Karpas-422 (cell line): ENCODE results near the gene SELENON. TPM values are rescaled to one million over a fixed set of nuclear protein-coding genes. Genes with fewer than 3 reads are reported as not detected.

Experiments used
- DNase-seq: peaks from one replicate; pipeline ENCODE4 v3.0.0-alpha.2; 2015
- H2AFZ ChIP-seq: fragments of 200-600 bp; sonication (generic); 2 replicates; pipeline ENCODE4 v1.6.1; 2014; ENCODE audit warnings: antibody characterized with exemption, low read length, mixed read lengths
- H3K27ac ChIP-seq: fragments of 200-600 bp; sonication (generic); 2 replicates; pipeline ENCODE4 v1.5.1; 2014; ENCODE audit warnings: mild to moderate bottlenecking, low read length, moderate library complexity
- H3K27me3 ChIP-seq: fragments of 200-600 bp; sonication (generic); 2 replicates; pipeline ENCODE4 v1.6.1; 2014; ENCODE audit warnings: low read length, mixed read lengths
- H3K36me3 ChIP-seq: fragments of 200-600 bp; sonication (generic); 2 replicates; pipeline ENCODE4 v1.6.1; 2014; ENCODE audit warnings: low read length, mixed read lengths; ENCODE audit not compliant: insufficient read depth
- H3K4me1 ChIP-seq: fragments of 200-600 bp; sonication (generic); 2 replicates; pipeline ENCODE4 v1.6.1; 2014; ENCODE audit warnings: mild to moderate bottlenecking, low read length, mixed read lengths
- H3K4me2 ChIP-seq: fragments of 200-600 bp; sonication (generic); 2 replicates; pipeline ENCODE4 v1.6.1; 2014; ENCODE audit warnings: low read length, low read depth, mild to moderate bottlenecking; ENCODE audit not compliant: poor library complexity, severe bottlenecking
- H3K4me3 ChIP-seq: fragments of 200-600 bp; sonication (generic); 2 replicates; pipeline ENCODE4 v1.5.1; 2014; ENCODE audit warnings: mild to moderate bottlenecking, antibody characterized with exemption, low read length, mixed read lengths
- H3K79me2 ChIP-seq: fragments of 200-600 bp; sonication (generic); 2 replicates; pipeline ENCODE4 v1.6.1; 2014; ENCODE audit warnings: mild to moderate bottlenecking, low read length, mixed read lengths
- H3K9ac ChIP-seq: fragments of 200-600 bp; sonication (generic); 2 replicates; pipeline ENCODE4 v1.6.0; 2014; ENCODE audit warnings: low read length
- H3K9me2 ChIP-seq: fragments of 200-600 bp; sonication (generic), shearing (Covaris generic); replicated peaks from 2 replicates; pipeline ENCODE4 v1.6.0; 2014; ENCODE audit warnings: mild to moderate bottlenecking, low read length, moderate library complexity; ENCODE audit not compliant: insufficient read depth
- H3K9me3 ChIP-seq: fragments of 300-700, 200-600 bp; sonication (generic); 2 replicates; pipeline ENCODE4 v1.6.1; 2014; ENCODE audit warnings: low read length, mixed read lengths
- H4K20me1 ChIP-seq: fragments of 200-600 bp; sonication (generic); 2 replicates; pipeline ENCODE4 v1.6.1; 2014; ENCODE audit warnings: mild to moderate bottlenecking, antibody characterized with exemption, low read length, low read depth; ENCODE audit not compliant: insufficient read depth
- total RNA-seq: library from RNA; depleted of rRNA; stranded (reverse); fragments of >200 nt; shearing (Covaris generic); gene quantifications from 2 replicates; pipeline ENCODE4 v1.2.3, GENCODE V29; 2014; ENCODE audit warnings: low replicate concordance

Gene SELENON
- total RNA-seq, 1 experiment from 2014 or later, result 5.1 TPM

DNA sequence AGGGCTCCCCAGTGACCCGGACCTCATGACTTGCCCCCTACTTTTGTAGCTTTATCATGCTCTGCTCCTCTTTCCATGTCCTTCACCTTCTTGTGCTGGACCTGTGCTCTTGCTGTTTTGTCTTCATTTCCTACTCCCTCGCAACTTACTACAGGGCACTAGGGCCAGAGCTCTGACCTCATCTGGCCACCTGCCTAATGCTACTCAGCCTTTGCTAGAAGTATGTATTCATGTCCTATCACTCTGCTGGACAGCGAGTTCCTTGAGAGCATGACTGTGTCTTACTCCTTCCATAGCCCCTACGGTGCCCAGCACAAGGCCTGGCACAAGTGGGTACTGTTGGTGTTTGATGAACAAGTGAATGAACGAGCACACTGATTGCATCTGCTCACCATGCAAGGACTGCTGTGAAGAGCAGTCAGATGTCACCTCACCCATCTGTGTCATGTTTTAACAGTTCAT lies 21.7 kb downstream of the SELENON start:
- no peaks in the 10 kb centered on the region for H3K79me2 ChIP-seq
- peak overlapping the region; percentile 88; the same call in 1 of the 2 replicates for H3K4me3 ChIP-seq
- peak overlapping the region; percentile 99 for H3K4me2 ChIP-seq
- no peaks in the 10 kb centered on the region for H3K9me3 ChIP-seq
- H2AFZ ChIP-seq, result no peak overlapping the region
- H3K9ac ChIP-seq, result peak overlapping the region; percentile 94
- no peak for DNase-seq
- no peaks in the 10 kb centered on the region for H3K9me2 ChIP-seq
- peaks cover 38% of the 10 kb centered on the region for H3K4me1 ChIP-seq
- peaks cover 46% of the 10 kb centered on the region for H4K20me1 ChIP-seq
- H3K36me3 ChIP-seq, result peaks cover 3% of the 10 kb centered on the region; the same call in 1 of the 2 replicates
- peaks cover 2% of the 10 kb centered on the region; the same call in 1 of the 2 replicates for H3K27me3 ChIP-seq
- H3K27ac ChIP-seq, result no peak overlapping the region

DNA sequence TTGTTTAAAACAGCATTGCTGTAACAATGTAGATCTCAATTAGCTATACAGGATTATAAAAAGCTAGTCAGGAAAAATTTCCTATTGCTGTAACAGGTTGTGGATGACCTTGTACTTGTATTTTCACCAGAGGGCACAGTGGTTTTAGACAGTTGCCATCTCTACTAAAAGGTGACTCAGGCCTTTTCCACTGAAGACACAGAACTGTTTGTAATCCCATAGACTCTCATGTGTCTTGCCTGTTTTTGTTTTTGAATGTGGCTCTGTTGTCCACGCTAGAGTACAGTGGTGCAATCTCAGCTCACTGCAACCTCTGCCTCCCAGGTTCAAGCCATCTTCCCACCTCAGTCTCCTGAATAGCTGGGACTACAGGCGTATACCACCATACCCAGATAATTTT lies 25.6 kb downstream of the SELENON start:
- H3K27me3 ChIP-seq, result peaks cover 2% of the 10 kb centered on the region; the same call in 1 of the 2 replicates
- peaks cover 23% of the 10 kb centered on the region for H3K4me1 ChIP-seq
- H3K9me3 ChIP-seq, result no peaks in the 10 kb centered on the region
- peaks cover 46% of the 10 kb centered on the region for H4K20me1 ChIP-seq
- H3K9me2 ChIP-seq, result no peaks in the 10 kb centered on the region
- no peaks in the 10 kb centered on the region for H3K79me2 ChIP-seq
- no peak for DNase-seq
- H3K4me3 ChIP-seq, result no peak overlapping the region
- H3K27ac ChIP-seq, result no peak overlapping the region
- H3K36me3 ChIP-seq, result peaks cover 13% of the 10 kb centered on the region
- H3K4me2 ChIP-seq, result no peak overlapping the region
- H2AFZ ChIP-seq, result no peak overlapping the region
- no peak overlapping the region for H3K9ac ChIP-seq

GRCh38 chr1:25826571-25826970 lies 26.6 kb downstream of the SELENON start:
- no peaks in the 10 kb centered on the region for H3K9me3 ChIP-seq
- no peaks in the 10 kb centered on the region for H3K79me2 ChIP-seq
- H3K9me2 ChIP-seq, result no peaks in the 10 kb centered on the region
- no peak overlapping the region for H3K4me2 ChIP-seq
- peaks cover 23% of the 10 kb centered on the region for H3K36me3 ChIP-seq
- no peak overlapping the region for H3K4me3 ChIP-seq
- H3K4me1 ChIP-seq, result peaks cover 13% of the 10 kb centered on the region
- H2AFZ ChIP-seq, result no peak overlapping the region
- no peak for DNase-seq
- H3K27ac ChIP-seq, result no peak overlapping the region
- peaks cover 37% of the 10 kb centered on the region for H4K20me1 ChIP-seq
- no peak overlapping the region for H3K9ac ChIP-seq
- peaks cover 2% of the 10 kb centered on the region; the same call in 1 of the 2 replicates for H3K27me3 ChIP-seq

DNA sequence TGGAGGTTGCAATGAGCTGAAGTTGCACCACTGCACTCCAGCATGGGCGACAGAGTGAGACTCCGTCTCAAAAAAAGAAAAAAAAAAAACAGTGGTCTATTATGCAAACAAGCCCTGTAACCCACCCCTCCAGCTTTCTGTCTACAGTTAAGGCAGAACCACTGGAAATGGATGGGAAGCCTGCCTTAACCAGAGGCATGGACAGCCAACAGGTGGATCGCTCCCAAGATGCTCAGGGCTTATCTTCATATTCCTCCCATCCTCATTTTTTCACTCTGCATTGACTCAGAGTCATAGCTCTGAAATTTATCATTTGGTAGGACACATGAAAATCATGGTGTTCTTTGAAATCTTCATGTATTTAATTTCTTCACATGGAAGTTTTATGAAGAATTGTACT lies 28.5 kb downstream of the SELENON start:
- Histone ChIP-seq H3K27ac (no peak overlapping the region), H3K4me2 (no peak overlapping the region), H4K20me1 (peaks cover 33% of the 10 kb centered on the region), H3K9me3 (no peaks in the 10 kb centered on the region), H3K4me3 (no peak overlapping the region), H3K9ac (no peak overlapping the region), H3K36me3 (peaks cover 32% of the 10 kb centered on the region; the same call in 1 of the 2 replicates), H3K9me2 (no peaks in the 10 kb centered on the region), H2AFZ (no peak overlapping the region), H3K4me1 (no peaks in the 10 kb centered on the region), H3K79me2 (peaks cover 6% of the 10 kb centered on the region; the same call in 1 of the 2 replicates), H3K27me3 (peaks cover under 1% of the 10 kb centered on the region; the same call in 1 of the 2 replicates)
- DNase-seq, result no peak

GRCh38 chr1:25829046-25829445 lies 29.1 kb downstream of the SELENON start:
- Histone ChIP-seq H4K20me1 (peaks cover 27% of the 10 kb centered on the region), H3K9me2 (no peaks in the 10 kb centered on the region), H3K36me3 (peaks cover 35% of the 10 kb centered on the region; the same call in 1 of the 2 replicates), H3K27me3 (no peaks in the 10 kb centered on the region), H3K79me2 (peaks cover 10% of the 10 kb centered on the region; the same call in 1 of the 2 replicates), H3K4me2 (no peak overlapping the region), H3K4me3 (no peak overlapping the region), H2AFZ (no peak overlapping the region), H3K9ac (no peak overlapping the region), H3K4me1 (no peaks in the 10 kb centered on the region), H3K27ac (no peak overlapping the region), H3K9me3 (no peaks in the 10 kb centered on the region)
- DNase-seq, result no peak

GRCh38 chr1:25831569-25832196 lies 31.7 kb downstream of the SELENON start:
- Histone ChIP-seq H3K36me3 (peaks cover 40% of the 10 kb centered on the region; the same call in 1 of the 2 replicates), H3K9me3 (no peaks in the 10 kb centered on the region), H3K4me1 (no peaks in the 10 kb centered on the region), H3K9me2 (no peaks in the 10 kb centered on the region), H3K27ac (no peak overlapping the region), H2AFZ (no peak overlapping the region), H4K20me1 (peaks cover 12% of the 10 kb centered on the region; the same call in 1 of the 2 replicates), H3K4me2 (no peak overlapping the region), H3K27me3 (no peaks in the 10 kb centered on the region), H3K4me3 (no peak overlapping the region), H3K79me2 (peaks cover 14% of the 10 kb centered on the region), H3K9ac (no peak overlapping the region)
- no peak for DNase-seq

GRCh38 chr1:25832336-25833037 lies 32.5 kb downstream of the SELENON start:
- Histone ChIP-seq H3K9me2 (no peaks in the 10 kb centered on the region), H3K4me1 (no peaks in the 10 kb centered on the region), H3K9me3 (no peaks in the 10 kb centered on the region), H3K9ac (no peak overlapping the region), H4K20me1 (peaks cover 12% of the 10 kb centered on the region; the same call in 1 of the 2 replicates), H3K36me3 (peaks cover 40% of the 10 kb centered on the region; the same call in 1 of the 2 replicates), H3K4me3 (no peak overlapping the region), H3K27me3 (no peaks in the 10 kb centered on the region), H3K27ac (no peak overlapping the region), H2AFZ (no peak overlapping the region), H3K4me2 (no peak overlapping the region), H3K79me2 (peaks cover 14% of the 10 kb centered on the region)
- DNase-seq, result no peak

DNA sequence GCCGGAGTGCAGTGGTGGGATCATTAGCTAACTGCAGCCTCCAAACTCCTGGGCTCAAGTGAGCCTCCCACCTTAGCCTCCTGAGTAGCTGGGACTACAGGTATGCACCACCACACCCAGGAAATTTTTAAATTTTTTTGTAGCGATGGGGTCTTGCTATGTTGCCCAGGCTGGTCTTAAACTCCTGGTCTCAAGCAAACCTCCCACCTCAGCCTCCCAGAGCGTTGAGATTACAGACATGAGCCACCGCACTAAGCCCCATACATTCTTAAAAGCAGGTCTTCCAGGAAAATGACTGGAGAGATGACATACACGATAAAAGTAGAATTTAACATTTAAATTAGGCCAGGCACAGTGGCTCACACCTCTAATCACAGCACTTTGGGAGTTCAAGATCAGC lies 33.2 kb downstream of the SELENON start:
- H3K36me3 ChIP-seq, result peaks cover 40% of the 10 kb centered on the region; the same call in 1 of the 2 replicates
- no peak overlapping the region for H3K27ac ChIP-seq
- H3K4me2 ChIP-seq, result no peak overlapping the region
- no peak overlapping the region for H3K9ac ChIP-seq
- H2AFZ ChIP-seq, result no peak overlapping the region
- DNase-seq, result no peak
- no peaks in the 10 kb centered on the region for H3K4me1 ChIP-seq
- no peaks in the 10 kb centered on the region for H3K9me2 ChIP-seq
- H4K20me1 ChIP-seq, result peaks cover 12% of the 10 kb centered on the region; the same call in 1 of the 2 replicates
- H3K79me2 ChIP-seq, result peaks cover 18% of the 10 kb centered on the region
- no peak overlapping the region for H3K4me3 ChIP-seq
- H3K27me3 ChIP-seq, result no peaks in the 10 kb centered on the region
- no peaks in the 10 kb centered on the region for H3K9me3 ChIP-seq
